ENCODE measurements around the gene HPD.

Gene HPD

DNA sequence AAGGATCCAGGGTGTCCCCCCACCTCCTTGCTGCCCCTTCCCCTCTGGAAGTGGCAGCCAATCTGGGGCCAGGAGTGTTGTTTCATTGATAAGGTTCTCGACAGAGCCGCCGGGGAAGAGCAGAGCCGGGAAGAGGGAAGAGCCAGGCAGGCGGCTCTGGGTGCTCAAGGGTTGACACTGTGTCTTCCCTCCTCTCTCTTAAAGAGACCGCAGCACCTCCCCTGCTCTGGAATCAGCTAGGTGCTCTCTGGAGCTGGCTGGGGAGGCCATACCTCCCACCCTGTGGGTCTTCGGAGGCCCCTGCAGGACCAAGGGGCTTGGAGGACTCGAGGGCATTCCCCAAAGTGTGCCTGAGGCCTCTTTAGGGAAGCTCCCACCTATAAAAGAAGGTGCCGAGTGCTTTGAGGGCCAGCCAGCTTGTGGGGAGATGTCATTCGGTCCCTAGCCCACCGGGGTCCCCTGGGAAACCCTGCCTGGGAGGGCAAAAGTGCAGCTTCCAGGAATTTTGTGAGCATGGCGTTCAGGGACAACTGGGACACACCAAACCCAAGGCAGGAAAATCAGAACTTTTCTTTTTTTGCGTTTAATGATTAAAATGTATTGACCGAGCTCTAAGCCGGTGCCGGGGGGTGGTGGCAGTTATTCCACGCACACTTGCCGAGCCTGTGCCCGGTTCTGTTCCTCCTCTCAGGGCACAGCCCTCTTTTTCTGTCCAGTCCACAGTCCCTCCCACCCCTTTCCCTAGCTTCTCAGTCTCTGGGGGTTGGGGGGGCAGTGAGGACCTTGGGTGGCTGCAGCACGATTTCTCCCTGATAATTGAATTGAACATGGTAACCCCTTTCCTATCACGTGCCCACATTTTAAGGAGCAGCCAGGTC, 51.9 kb downstream of the HPD start:
- Histone ChIP-seq H3K4me2 (ENCODE audit: insufficient read depth, low read length, poor library complexity, severe bottlenecking) (no peak overlapping the region), H3K18ac (ENCODE audit: low read length) (no peak overlapping the region), H2BK12ac (ENCODE audit: low read length) (no peak overlapping the region), H2BK5ac (ENCODE audit: low read length) (no peak overlapping the region), H3K27me3 (ENCODE audit: control insufficient read depth in 3 of 3, insufficient read depth in 3 of 3, low read depth in 1 of 3, low read length in 3 of 3) (no peaks in the 10 kb centered on the region), H3K4me3 (ENCODE audit: low read length in 2 of 2) (peak overlapping the region in 1 of 2 donors; percentile 56), H3K23ac (ENCODE audit: low read depth, low read length, poor library complexity) (no peak overlapping the region), H2AK5ac (ENCODE audit: low read depth, low read length) (no peak overlapping the region), H3K79me1 (ENCODE audit: low read depth, low read length) (peaks cover 15% of the 10 kb centered on the region), H4K8ac (ENCODE audit: low read depth, low read length) (no peak overlapping the region), H2BK120ac (ENCODE audit: low read depth, low read length) (no peak overlapping the region), H3K9ac (ENCODE audit: low read depth, low read length, poor library complexity) (peak overlapping the region; percentile 24), H3K14ac (ENCODE audit: low read length) (no peak overlapping the region), H3K36me3 (replicated peaks in 1 of 2; ENCODE audit: control insufficient read depth in 2 of 2, insufficient read depth in 2 of 2, low read length in 2 of 2) (peaks cover 28 to 56% of the 10 kb centered on the region in 2 donors), H3K4ac (ENCODE audit: low read length) (no peak overlapping the region), H2AFZ (ENCODE audit: low read length) (no peak overlapping the region), H3K4me1 (ENCODE audit: control insufficient read depth in 2 of 2, insufficient read depth in 1 of 2, low read depth in 1 of 2, low read length in 2 of 2) (peaks cover 18 to 26% of the 10 kb centered on the region in 2 donors), H3K9me3 (replicated peaks in 1 of 2; ENCODE audit: control insufficient read depth in 2 of 2, insufficient read depth in 1 of 2, low read depth in 1 of 2, low read length in 2 of 2) (no peaks in the 10 kb centered on the region), H2BK15ac (ENCODE audit: low read length) (no peak overlapping the region), H4K91ac (ENCODE audit: low read depth, low read length, poor library complexity) (no peak overlapping the region), H3K27ac (replicated peaks; ENCODE audit: low read length) (no peak overlapping the region)
- no peak for DNase-seq (ENCODE audit: low spot score)
- no CpG with 5 or more reads among the region's 21 CpGs for WGBS, 2 donors (ENCODE audit: extremely low coverage in 2 of 2, insufficient read length in 2 of 2, insufficient replicate concordance in 1 of 2)

DNA sequence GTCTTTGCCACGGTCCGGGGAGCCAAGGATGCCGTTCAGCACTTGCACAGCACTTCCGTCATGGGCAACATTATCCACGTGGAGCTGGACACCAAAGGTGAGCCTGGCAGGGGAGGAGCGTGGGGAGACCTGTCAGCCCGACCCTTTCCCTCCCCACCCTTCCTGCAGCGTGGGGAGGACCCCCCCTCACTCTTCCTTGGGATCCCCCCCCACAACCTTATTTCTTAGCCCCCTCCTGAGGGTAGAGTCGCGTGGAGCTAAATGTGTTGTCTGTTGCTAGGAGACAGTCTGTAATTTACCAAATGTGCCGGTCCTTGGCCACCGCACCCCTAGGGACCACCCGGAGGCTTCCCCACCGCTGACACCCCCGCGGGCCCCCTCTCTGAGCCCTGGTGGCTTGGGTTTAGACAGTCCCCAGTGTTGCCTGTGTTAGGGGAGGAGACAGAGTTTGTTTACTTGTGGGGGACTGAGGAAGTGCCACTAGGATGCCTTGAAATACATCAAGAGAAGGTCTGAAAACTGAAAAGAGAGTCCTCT, 52.6 kb downstream of the HPD start:
- H3K9ac ChIP-seq (ENCODE audit: low read depth, low read length, poor library complexity), result peak overlapping the region; percentile 86
- H3K79me1 ChIP-seq (ENCODE audit: low read depth, low read length), result peaks cover 12% of the 10 kb centered on the region
- no peak overlapping the region for H4K8ac ChIP-seq (ENCODE audit: low read depth, low read length)
- no peak overlapping the region for H3K27ac ChIP-seq (replicated peaks; ENCODE audit: low read length)
- DNase-seq (ENCODE audit: low spot score), result no peak
- peak overlapping the region; percentile 44 for H3K4me2 ChIP-seq (ENCODE audit: insufficient read depth, low read length, poor library complexity, severe bottlenecking)
- no CpG with 5 or more reads among the region's 16 CpGs for WGBS, 2 donors (ENCODE audit: extremely low coverage in 2 of 2, insufficient read length in 2 of 2, insufficient replicate concordance in 1 of 2)
- no peak overlapping the region for H2AFZ ChIP-seq (ENCODE audit: low read length)
- no peak overlapping the region for H3K4ac ChIP-seq (ENCODE audit: low read length)
- peak overlapping the region; percentile 38 for H3K18ac ChIP-seq (ENCODE audit: low read length)
- H2BK5ac ChIP-seq (ENCODE audit: low read length), result no peak overlapping the region
- peaks cover 28 to 56% of the 10 kb centered on the region in 2 donors for H3K36me3 ChIP-seq (replicated peaks in 1 of 2; ENCODE audit: control insufficient read depth in 2 of 2, insufficient read depth in 2 of 2, low read length in 2 of 2)
- no peak overlapping the region for H2BK120ac ChIP-seq (ENCODE audit: low read depth, low read length)
- H3K4me1 ChIP-seq (ENCODE audit: control insufficient read depth in 2 of 2, insufficient read depth in 1 of 2, low read depth in 1 of 2, low read length in 2 of 2), result peaks cover 13 to 19% of the 10 kb centered on the region in 2 donors
- H3K23ac ChIP-seq (ENCODE audit: low read depth, low read length, poor library complexity), result peak overlapping the region; percentile 80
- H4K91ac ChIP-seq (ENCODE audit: low read depth, low read length, poor library complexity), result no peak overlapping the region
- no peak overlapping the region for H2AK5ac ChIP-seq (ENCODE audit: low read depth, low read length)
- no peak overlapping the region for H2BK12ac ChIP-seq (ENCODE audit: low read length)
- H3K9me3 ChIP-seq (replicated peaks in 1 of 2; ENCODE audit: control insufficient read depth in 2 of 2, insufficient read depth in 1 of 2, low read depth in 1 of 2, low read length in 2 of 2), result no peaks in the 10 kb centered on the region
- peak overlapping the region in 1 of 2 donors; percentile 56 for H3K4me3 ChIP-seq (ENCODE audit: low read length in 2 of 2)
- H3K14ac ChIP-seq (ENCODE audit: low read length), result no peak overlapping the region
- H3K27me3 ChIP-seq (ENCODE audit: control insufficient read depth in 3 of 3, insufficient read depth in 3 of 3, low read depth in 1 of 3, low read length in 3 of 3), result no peaks in the 10 kb centered on the region
- no peak overlapping the region for H2BK15ac ChIP-seq (ENCODE audit: low read length)

DNA sequence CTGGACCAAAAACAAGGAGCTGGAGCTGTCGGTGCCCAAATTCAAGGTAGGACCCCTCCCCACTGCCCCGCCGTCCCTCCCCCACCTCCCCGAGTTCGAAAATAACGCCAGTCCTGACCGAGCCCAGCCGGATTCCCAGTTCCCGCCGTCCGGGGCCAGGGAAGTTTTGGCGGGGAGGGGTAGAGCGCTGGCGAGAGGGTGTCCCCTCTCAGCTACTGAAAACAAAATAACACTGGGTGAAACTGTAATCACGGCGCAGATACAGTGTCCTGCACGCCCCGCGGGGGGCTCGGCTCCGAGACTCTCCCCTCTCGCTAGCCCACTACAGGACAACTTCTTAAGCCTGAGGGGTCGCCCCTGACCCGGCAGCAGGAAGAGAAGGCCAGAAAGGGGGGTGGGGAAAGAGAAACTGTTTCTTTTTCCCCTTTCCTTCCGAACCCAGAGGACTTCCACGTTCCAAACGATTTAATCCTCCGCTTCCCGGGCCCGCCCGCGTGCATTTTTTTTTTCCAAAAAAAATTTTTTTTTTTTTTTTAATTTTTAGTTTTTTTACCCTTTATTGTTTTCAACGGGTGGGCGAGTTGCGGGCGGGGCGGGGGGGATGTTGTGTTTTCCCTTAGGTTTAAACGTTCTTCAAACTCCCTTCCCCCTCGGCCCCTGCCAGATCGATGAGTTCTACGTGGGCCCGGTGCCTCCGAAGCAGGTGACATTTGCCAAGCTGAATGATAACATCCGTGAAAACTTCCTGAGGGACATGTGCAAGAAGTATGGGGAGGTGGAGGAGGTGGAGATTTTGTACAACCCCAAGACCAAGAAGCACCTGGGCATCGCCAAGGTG, 53.3 kb downstream of the HPD start:
- H3K27me3 ChIP-seq (ENCODE audit: control insufficient read depth in 3 of 3, insufficient read depth in 3 of 3, low read depth in 1 of 3, low read length in 3 of 3), result no peaks in the 10 kb centered on the region
- no peak overlapping the region for H3K27ac ChIP-seq (replicated peaks; ENCODE audit: low read length)
- no peak overlapping the region for H2BK120ac ChIP-seq (ENCODE audit: low read depth, low read length)
- H2BK15ac ChIP-seq (ENCODE audit: low read length), result peak overlapping the region; percentile 58
- H3K9ac ChIP-seq (ENCODE audit: low read depth, low read length, poor library complexity), result peak overlapping the region; percentile 90
- peak overlapping the region; percentile 46 for H2AK5ac ChIP-seq (ENCODE audit: low read depth, low read length)
- peak overlapping the region; percentile 56 to 83 for H3K4me3 ChIP-seq (ENCODE audit: low read length in 2 of 2)
- no peak overlapping the region for H3K4ac ChIP-seq (ENCODE audit: low read length)
- WGBS, 2 donors (ENCODE audit: extremely low coverage in 2 of 2, insufficient read length in 2 of 2, insufficient replicate concordance in 1 of 2), result no CpG with 5 or more reads among the region's 45 CpGs
- H4K91ac ChIP-seq (ENCODE audit: low read depth, low read length, poor library complexity), result no peak overlapping the region
- peak overlapping the region; percentile 99 for H3K14ac ChIP-seq (ENCODE audit: low read length)
- H3K79me1 ChIP-seq (ENCODE audit: low read depth, low read length), result peaks cover 10% of the 10 kb centered on the region
- H3K4me2 ChIP-seq (ENCODE audit: insufficient read depth, low read length, poor library complexity, severe bottlenecking), result peak overlapping the region; percentile 98
- H3K23ac ChIP-seq (ENCODE audit: low read depth, low read length, poor library complexity), result peak overlapping the region; percentile 80
- H2AFZ ChIP-seq (ENCODE audit: low read length), result peak overlapping the region; percentile 72
- DNase-seq (ENCODE audit: low spot score), result no peak
- H2BK5ac ChIP-seq (ENCODE audit: low read length), result peak overlapping the region; percentile 90
- no peaks in the 10 kb centered on the region for H3K9me3 ChIP-seq (replicated peaks in 1 of 2; ENCODE audit: control insufficient read depth in 2 of 2, insufficient read depth in 1 of 2, low read depth in 1 of 2, low read length in 2 of 2)
- peak overlapping the region; percentile 96 for H3K18ac ChIP-seq (ENCODE audit: low read length)
- no peak overlapping the region for H2BK12ac ChIP-seq (ENCODE audit: low read length)
- H3K36me3 ChIP-seq (replicated peaks in 1 of 2; ENCODE audit: control insufficient read depth in 2 of 2, insufficient read depth in 2 of 2, low read length in 2 of 2), result peaks cover 24 to 51% of the 10 kb centered on the region in 2 donors
- peaks cover 8 to 19% of the 10 kb centered on the region in 2 donors for H3K4me1 ChIP-seq (ENCODE audit: control insufficient read depth in 2 of 2, insufficient read depth in 1 of 2, low read depth in 1 of 2, low read length in 2 of 2)
- no peak overlapping the region for H4K8ac ChIP-seq (ENCODE audit: low read depth, low read length)
